GM23338 (cell line): ENCODE data around the gene COL16A1. TPM values are rescaled to one million over a fixed set of nuclear protein-coding genes. Genes with fewer than 3 reads are reported as not detected.

Experiments
- ATAC-seq: fragments of 200-7000 bp; cut with Tn5 transposase; 3 replicates; pipeline ENCODE4 v1.9.1; 2020
- DNase-seq: peaks from one replicate; pipeline ENCODE4 v3.0.0-alpha.2; 2015; ENCODE audit warnings: low spot score
- H2AFZ ChIP-seq: fragments of 200-600 bp; sonication (generic); 2 replicates; pipeline ENCODE4 v1.8.0; 2016; ENCODE audit warnings: antibody characterized with exemption, mild to moderate bottlenecking, moderate library complexity
- H3F3A ChIP-seq: fragments of 200-600 bp; sonication (generic); replicated peaks from 2 replicates; pipeline ENCODE4 v1.8.0; 2017; ENCODE audit warnings: antibody characterized with exemption, mixed run types, low read depth
- H3K27ac ChIP-seq: fragments of 200-600 bp; sonication (generic); 2 replicates; pipeline ENCODE4 v1.6.1; 2016; ENCODE audit warnings: low read depth
- H3K27me3 ChIP-seq: fragments of 200-600 bp; sonication (generic); 2 replicates; pipeline ENCODE4 v1.8.0; 2016; ENCODE audit warnings: mild to moderate bottlenecking, mixed run types, moderate library complexity; ENCODE audit not compliant: insufficient read depth
- H3K36me3 ChIP-seq: fragments of 200-600 bp; sonication (generic); 2 replicates; pipeline ENCODE4 v1.8.0; 2016; ENCODE audit warnings: mild to moderate bottlenecking; ENCODE audit not compliant: insufficient read depth
- H3K4me1 ChIP-seq: fragments of 200-600 bp; sonication (generic); 2 replicates; pipeline ENCODE4 v1.8.0; 2016; ENCODE audit warnings: mild to moderate bottlenecking, moderate library complexity; ENCODE audit not compliant: insufficient read depth
- H3K4me2 ChIP-seq: fragments of 200-600 bp; sonication (generic); 2 replicates; pipeline ENCODE4 v1.7.1; 2017; ENCODE audit warnings: mixed run types
- H3K4me3 ChIP-seq: fragments of 200-600 bp; sonication (generic); 2 replicates; pipeline ENCODE4 v1.6.1; 2016; ENCODE audit warnings: mixed run types
- H3K79me2 ChIP-seq: fragments of 200-600 bp; sonication (generic); replicated peaks from 2 replicates; pipeline ENCODE4 v1.8.0; 2017; ENCODE audit warnings: mild to moderate bottlenecking; ENCODE audit not compliant: insufficient read depth
- H3K9me2 ChIP-seq: fragments of 200-600 bp; sonication (generic); 2 replicates; pipeline ENCODE4 v1.8.0; 2017; ENCODE audit not compliant: insufficient read depth
- H4K20me1 ChIP-seq: fragments of 200-600 bp; sonication (generic); replicated peaks from 2 replicates; pipeline ENCODE4 v1.8.0; 2017; ENCODE audit warnings: mild to moderate bottlenecking; ENCODE audit not compliant: insufficient read depth
- H3K27ac Mint-ChIP-seq: 2 replicates; pipeline ENCODE4 v1.8.0; 2020; ENCODE audit warnings: inconsistent platforms, mild to moderate bottlenecking, moderate library complexity, mixed read lengths
- H3K27me3 Mint-ChIP-seq: 3 replicates; pipeline ENCODE4 v1.8.0; 2022; ENCODE audit warnings: low read depth, mild to moderate bottlenecking, moderate library complexity, mixed read lengths, inconsistent platforms; ENCODE audit not compliant: insufficient read depth, poor library complexity
- H3K36me3 Mint-ChIP-seq: 3 replicates; pipeline ENCODE4 v1.8.0; 2021; ENCODE audit warnings: low read depth, mild to moderate bottlenecking, inconsistent platforms, moderate library complexity, mixed read lengths
- H3K4me1 Mint-ChIP-seq: 3 replicates; pipeline ENCODE4 v1.8.0; 2020; ENCODE audit warnings: mild to moderate bottlenecking, inconsistent platforms, mixed read lengths
- H3K4me3 Mint-ChIP-seq: 3 replicates; pipeline ENCODE4 v1.8.0; 2021; ENCODE audit warnings: moderate library complexity, mild to moderate bottlenecking, inconsistent platforms, mixed read lengths
- H3K9me3 Mint-ChIP-seq: 3 replicates; pipeline ENCODE4 v1.8.0; 2020; ENCODE audit warnings: moderate library complexity, mild to moderate bottlenecking, inconsistent platforms, mixed read lengths
- CREB1 ChIP-seq: fragments of 250-450 bp; sonication (Bioruptor Pico); IDR thresholded peaks from 2 replicates; pipeline ENCODE4 v1.5.0; 2020; ENCODE audit warnings: low read depth, mild to moderate bottlenecking, moderate library complexity
- JUNB ChIP-seq: IDR thresholded peaks from one replicate; pipeline ENCODE4 v1.6.1; 2016; ENCODE audit warnings: antibody characterized with exemption; ENCODE audit not compliant: unreplicated experiment
- STAT1 ChIP-seq: IDR thresholded peaks from one replicate; pipeline ENCODE4 v1.6.1; 2016; ENCODE audit warnings: antibody characterized with exemption; ENCODE audit not compliant: unreplicated experiment
- polyA plus RNA-seq: library from polyadenylated mRNA; unstranded; fragments of >200 nt; fragmentation: Nextera tagmentation; extraction: Ambion mirVana; gene quantifications from 2 replicates; pipeline ENCODE4 v1.2.1, GENCODE V29; 2016
- total RNA-seq: library from RNA; depleted of rRNA; stranded (reverse); fragments of >200 nt; shearing (Covaris generic); gene quantifications from 2 replicates; pipeline ENCODE4 v1.2.3, GENCODE V29; 2014
- TF ChIP-seq, protein P1 (sequence below): fragments of 250-450 bp; sonication (Bioruptor Pico); IDR thresholded peaks from 2 replicates; pipeline ENCODE4 v1.5.0; 2020; ENCODE audit warnings: mild to moderate bottlenecking, moderate library complexity
- TF ChIP-seq, protein P2 (sequence below), 2 experiments: fragments of 200-600 bp in 1 of 2; sonication (generic) in 1 of 2; conservative IDR thresholded peaks; 2 replicates each; pipeline versions ENCODE4 v1.5.1 to v1.6.1; 2016 to 2017; ENCODE audit warnings: antibody characterized with exemption in 2 of 2, low read depth in 2 of 2, mild to moderate bottlenecking in 2 of 2, moderate library complexity in 1 of 2

COL16A1 gene
- total and polyA plus RNA-seq, 2 experiments from 2014 or later, result 4.2 to 13.2 TPM

DNA sequence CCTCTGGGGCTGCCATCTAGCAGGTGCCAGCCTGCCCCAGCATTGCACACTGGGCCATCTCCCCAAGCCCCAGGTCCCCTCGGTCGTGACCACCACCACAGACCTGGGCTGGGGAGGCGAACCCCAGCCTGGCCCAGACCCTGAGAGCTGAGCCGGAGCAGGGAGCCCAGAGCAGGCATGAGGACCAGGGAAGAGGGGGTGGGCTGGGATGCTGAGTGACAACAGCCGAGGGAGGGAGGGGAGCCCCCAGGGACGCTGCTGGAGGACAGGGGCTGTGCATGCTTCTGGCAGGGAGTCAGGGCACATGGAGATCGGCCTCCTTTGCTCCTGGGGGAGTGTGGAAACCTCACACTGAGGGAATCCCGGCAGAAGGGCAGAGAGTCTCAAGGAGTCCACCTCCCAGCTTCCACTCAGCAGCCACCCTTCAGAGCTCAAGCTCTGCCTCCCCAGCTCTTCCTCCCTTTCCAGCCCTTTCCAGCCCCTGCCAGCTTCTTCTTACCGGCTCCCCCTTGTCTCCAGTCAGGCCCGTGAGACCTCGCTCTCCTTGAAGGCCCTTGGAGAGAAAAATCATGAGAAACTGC, 35.4 kb downstream of the COL16A1 start (continued):
- TF ChIP-seq, protein P1, sequence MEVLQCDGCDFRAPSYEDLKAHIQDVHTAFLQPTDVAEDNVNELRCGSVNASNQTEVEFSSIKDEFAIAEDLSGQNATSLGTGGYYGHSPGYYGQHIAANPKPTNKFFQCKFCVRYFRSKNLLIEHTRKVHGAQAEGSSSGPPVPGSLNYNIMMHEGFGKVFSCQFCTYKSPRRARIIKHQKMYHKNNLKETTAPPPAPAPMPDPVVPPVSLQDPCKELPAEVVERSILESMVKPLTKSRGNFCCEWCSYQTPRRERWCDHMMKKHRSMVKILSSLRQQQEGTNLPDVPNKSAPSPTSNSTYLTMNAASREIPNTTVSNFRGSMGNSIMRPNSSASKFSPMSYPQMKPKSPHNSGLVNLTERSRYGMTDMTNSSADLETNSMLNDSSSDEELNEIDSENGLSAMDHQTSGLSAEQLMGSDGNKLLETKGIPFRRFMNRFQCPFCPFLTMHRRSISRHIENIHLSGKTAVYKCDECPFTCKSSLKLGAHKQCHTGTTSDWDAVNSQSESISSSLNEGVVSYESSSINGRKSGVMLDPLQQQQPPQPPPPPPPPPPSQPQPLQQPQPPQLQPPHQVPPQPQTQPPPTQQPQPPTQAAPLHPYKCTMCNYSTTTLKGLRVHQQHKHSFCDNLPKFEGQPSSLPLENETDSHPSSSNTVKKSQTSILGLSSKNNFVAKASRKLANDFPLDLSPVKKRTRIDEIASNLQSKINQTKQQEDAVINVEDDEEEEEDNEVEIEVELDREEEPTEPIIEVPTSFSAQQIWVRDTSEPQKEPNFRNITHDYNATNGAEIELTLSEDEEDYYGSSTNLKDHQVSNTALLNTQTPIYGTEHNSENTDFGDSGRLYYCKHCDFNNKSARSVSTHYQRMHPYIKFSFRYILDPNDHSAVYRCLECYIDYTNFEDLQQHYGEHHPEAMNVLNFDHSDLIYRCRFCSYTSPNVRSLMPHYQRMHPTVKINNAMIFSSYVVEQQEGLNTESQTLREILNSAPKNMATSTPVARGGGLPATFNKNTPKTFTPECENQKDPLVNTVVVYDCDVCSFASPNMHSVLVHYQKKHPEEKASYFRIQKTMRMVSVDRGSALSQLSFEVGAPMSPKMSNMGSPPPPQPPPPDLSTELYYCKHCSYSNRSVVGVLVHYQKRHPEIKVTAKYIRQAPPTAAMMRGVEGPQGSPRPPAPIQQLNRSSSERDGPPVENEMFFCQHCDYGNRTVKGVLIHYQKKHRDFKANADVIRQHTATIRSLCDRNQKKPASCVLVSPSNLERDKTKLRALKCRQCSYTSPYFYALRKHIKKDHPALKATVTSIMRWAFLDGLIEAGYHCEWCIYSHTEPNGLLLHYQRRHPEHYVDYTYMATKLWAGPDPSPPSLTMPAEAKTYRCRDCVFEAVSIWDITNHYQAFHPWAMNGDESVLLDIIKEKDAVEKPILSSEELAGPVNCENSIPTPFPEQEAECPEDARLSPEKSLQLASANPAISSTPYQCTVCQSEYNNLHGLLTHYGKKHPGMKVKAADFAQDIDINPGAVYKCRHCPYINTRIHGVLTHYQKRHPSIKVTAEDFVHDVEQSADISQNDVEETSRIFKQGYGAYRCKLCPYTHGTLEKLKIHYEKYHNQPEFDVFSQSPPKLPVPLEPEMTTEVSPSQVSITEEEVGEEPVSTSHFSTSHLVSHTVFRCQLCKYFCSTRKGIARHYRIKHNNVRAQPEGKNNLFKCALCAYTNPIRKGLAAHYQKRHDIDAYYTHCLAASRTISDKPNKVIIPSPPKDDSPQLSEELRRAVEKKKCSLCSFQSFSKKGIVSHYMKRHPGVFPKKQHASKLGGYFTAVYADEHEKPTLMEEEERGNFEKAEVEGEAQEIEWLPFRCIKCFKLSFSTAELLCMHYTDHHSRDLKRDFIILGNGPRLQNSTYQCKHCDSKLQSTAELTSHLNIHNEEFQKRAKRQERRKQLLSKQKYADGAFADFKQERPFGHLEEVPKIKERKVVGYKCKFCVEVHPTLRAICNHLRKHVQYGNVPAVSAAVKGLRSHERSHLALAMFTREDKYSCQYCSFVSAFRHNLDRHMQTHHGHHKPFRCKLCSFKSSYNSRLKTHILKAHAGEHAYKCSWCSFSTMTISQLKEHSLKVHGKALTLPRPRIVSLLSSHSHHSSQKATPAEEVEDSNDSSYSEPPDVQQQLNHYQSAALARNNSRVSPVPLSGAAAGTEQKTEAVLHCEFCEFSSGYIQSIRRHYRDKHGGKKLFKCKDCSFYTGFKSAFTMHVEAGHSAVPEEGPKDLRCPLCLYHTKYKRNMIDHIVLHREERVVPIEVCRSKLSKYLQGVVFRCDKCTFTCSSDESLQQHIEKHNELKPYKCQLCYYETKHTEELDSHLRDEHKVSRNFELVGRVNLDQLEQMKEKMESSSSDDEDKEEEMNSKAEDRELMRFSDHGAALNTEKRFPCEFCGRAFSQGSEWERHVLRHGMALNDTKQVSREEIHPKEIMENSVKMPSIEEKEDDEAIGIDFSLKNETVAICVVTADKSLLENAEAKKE (CRISPR knock-in tag), result no peak
- TF ChIP-seq STAT1 (no peak), CREB1 (CRISPR knock-in tag) (no peak)
- TF ChIP-seq, protein P2, sequence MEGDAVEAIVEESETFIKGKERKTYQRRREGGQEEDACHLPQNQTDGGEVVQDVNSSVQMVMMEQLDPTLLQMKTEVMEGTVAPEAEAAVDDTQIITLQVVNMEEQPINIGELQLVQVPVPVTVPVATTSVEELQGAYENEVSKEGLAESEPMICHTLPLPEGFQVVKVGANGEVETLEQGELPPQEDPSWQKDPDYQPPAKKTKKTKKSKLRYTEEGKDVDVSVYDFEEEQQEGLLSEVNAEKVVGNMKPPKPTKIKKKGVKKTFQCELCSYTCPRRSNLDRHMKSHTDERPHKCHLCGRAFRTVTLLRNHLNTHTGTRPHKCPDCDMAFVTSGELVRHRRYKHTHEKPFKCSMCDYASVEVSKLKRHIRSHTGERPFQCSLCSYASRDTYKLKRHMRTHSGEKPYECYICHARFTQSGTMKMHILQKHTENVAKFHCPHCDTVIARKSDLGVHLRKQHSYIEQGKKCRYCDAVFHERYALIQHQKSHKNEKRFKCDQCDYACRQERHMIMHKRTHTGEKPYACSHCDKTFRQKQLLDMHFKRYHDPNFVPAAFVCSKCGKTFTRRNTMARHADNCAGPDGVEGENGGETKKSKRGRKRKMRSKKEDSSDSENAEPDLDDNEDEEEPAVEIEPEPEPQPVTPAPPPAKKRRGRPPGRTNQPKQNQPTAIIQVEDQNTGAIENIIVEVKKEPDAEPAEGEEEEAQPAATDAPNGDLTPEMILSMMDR (conservative IDR thresholded peaks at IDR 0.05; ENCODE audit: low read depth in 2 of 2), result no peak

DNA sequence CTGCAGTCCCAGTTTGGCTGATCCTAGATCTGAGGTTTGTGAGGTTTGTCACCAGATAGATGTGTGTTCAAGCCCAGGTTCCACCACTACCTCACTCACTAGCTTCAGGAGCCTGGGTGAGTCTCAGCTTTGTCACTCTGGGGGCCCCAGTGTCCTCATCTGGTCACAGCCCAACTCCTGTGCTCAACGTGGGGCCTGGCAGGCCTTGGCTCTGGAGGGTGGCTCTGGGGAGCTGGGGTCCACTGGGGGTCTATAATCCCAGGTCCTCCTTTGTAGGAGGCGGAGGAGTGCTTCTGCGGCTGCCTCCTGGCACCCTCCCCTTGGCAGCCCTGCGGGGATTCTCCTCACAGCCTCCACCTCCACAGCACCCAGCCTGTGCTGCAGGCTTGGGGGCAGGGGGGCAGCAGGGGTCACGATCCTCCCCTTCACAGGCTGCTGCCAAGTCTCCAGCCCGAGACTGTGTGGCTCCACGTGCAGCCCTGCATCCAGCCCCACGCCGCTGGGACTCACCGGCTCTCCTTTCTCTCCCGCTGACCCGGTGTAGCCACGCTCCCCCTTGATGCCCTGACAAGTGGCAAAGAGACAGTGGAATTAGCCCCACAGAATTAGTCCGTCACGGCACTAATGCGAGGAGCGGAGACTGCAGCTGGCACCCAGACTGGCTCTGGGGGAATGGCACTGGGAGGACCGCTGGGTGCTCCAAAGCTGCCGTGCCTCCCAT, 36.6 kb downstream of the COL16A1 start:
- ATAC-seq (no peak), DNase-seq (no peak)
- H3K79me2 ChIP-seq, result no peaks in the 10 kb centered on the region
- peaks cover 31% of the 10 kb centered on the region for H3K4me1 Mint-ChIP-seq
- H3K27me3 ChIP-seq, result no peaks in the 10 kb centered on the region
- H3K4me3 ChIP-seq, result no peak overlapping the region
- 0 out of 2 replicates have a peak overlapping the region, but pooled peaks have one; percentile 59 for H3K27ac Mint-ChIP-seq
- H3K27ac ChIP-seq, result no peak overlapping the region
- H3K9me3 Mint-ChIP-seq, result no peaks in the 10 kb centered on the region
- no peaks in the 10 kb centered on the region for H3K9me2 ChIP-seq
- H2AFZ ChIP-seq, result no peak overlapping the region
- no peak for TF ChIP-seq STAT1
- TF ChIP-seq JUNB, result no peak
- TF ChIP-seq, protein P2 (conservative IDR thresholded peaks at IDR 0.05; ENCODE audit: low read depth in 2 of 2), result no peak
- TF ChIP-seq CREB1 (CRISPR knock-in tag), result no peak
- no peak overlapping the region for H3K4me2 ChIP-seq
- H3K27me3 Mint-ChIP-seq, result peaks cover 16% of the 10 kb centered on the region
- H3F3A ChIP-seq, result no peaks in the 10 kb centered on the region
- H3K4me3 Mint-ChIP-seq, result no peak overlapping the region; the same call in 2 of the 3 replicates
- no peaks in the 10 kb centered on the region for H4K20me1 ChIP-seq
- H3K36me3 ChIP-seq, result no peaks in the 10 kb centered on the region
- no peaks in the 10 kb centered on the region for H3K36me3 Mint-ChIP-seq
- H3K4me1 ChIP-seq, result peaks cover 11% of the 10 kb centered on the region
